HCT116 (cell line): ENCODE measurements around the gene ARSG. TPM values are rescaled to one million over a fixed set of nuclear protein-coding genes. Genes with fewer than 3 reads are reported as not detected.
"Not testable (repeated sequence)": the region's sequence is repeated elsewhere in the genome, so short reads cannot be mapped to it uniquely, and the experiment has no call there.

ENCODE experiments used
- ATAC-seq: fragments of 200-7000 bp; cut with Tn5 transposase; 2 replicates; pipeline ENCODE4 v1.9.1; 2020; ENCODE audit warnings: mild to moderate bottlenecking, moderate library complexity
- BruUV-seq: library from RNA; stranded (reverse); fragments of 400-500 nt; replicated peaks from 2 replicates; lab custom pipeline; 2021; lab: Mats Ljungman, UMichigan
- CTCF ChIA-PET: fragments of 300-600 bp; sonication (Branson Sonifier 250); formaldehyde crosslinking; loops from one replicate; lab custom pipeline; 2021; ENCODE audit warnings: antibody characterized with exemption; lab: Charles Lee
- POLR2A ChIA-PET: fragments of 300-600, 350-600 bp; sonication (Branson Sonifier 250); formaldehyde crosslinking; loops from one replicate; lab custom pipeline; 2021; ENCODE audit warnings: antibody characterized with exemption; lab: Charles Lee
- RAD21 ChIA-PET, 2 experiments: fragments of 300-600 bp; sonication (Branson Sonifier 250); formaldehyde crosslinking; loops; one replicate each; lab custom pipeline; 2023; ENCODE audit warnings: low total read pairs in 2 of 2; ENCODE audit not compliant: uncharacterized antibody in 2 of 2, unreplicated experiment in 2 of 2, low non-redundant PET in 1 of 2; lab: Charles Lee
- DNase-seq: peaks from one replicate; pipeline ENCODE4 v3.0.0-alpha.2; 2010; ENCODE audit warnings: low read depth, low spot score
- H2AFZ ChIP-seq: fragments of 200-600 bp; shearing (Covaris generic), sonication (generic); 2 replicates; pipeline ENCODE4 v1.6.1; 2017; ENCODE audit warnings: low read depth, mixed run types, mixed read lengths, antibody characterized with exemption, low read length; ENCODE audit not compliant: poor library complexity, severe bottlenecking
- H3K27ac ChIP-seq: 2 replicates; pipeline ENCODE4 v1.5.1; 2012; ENCODE audit warnings: low read depth, low read length
- H3K27me3 ChIP-seq: fragments of 200-600 bp; sonication (generic); 2 replicates; pipeline ENCODE4 v1.6.1; 2016; ENCODE audit warnings: mixed run types, low read length, mixed read lengths; ENCODE audit not compliant: insufficient read depth
- H3K36me3 ChIP-seq, 2 experiments: fragments of 200-500 bp in 1 of 2; fragments of 200-600 bp in 1 of 2; sonication (Bioruptor generic) in 1 of 2; sonication (generic) in 1 of 2; 2 replicates each; pipeline versions ENCODE4 v1.5.1 to v1.6.1; 2014 to 2016; ENCODE audit warnings: low read length in 2 of 2, inconsistent platforms in 1 of 2, mixed read lengths in 1 of 2, mixed run types in 1 of 2; ENCODE audit not compliant: insufficient read depth in 2 of 2, control insufficient read depth in 1 of 2
- H3K4me1 ChIP-seq, 2 experiments: fragments of 200-600 bp in 1 of 2; sonication (generic) in 1 of 2; 2 replicates each; pipeline versions ENCODE4 v1.5.1 to v1.6.1; 2012 to 2017; ENCODE audit warnings: low read length in 2 of 2, inconsistent platforms in 1 of 2, mild to moderate bottlenecking in 1 of 2, mixed read lengths in 1 of 2, mixed run types in 1 of 2, moderate library complexity in 1 of 2; ENCODE audit not compliant: insufficient read depth in 2 of 2, control insufficient read depth in 1 of 2
- H3K4me2 ChIP-seq: fragments of 200-600 bp; sonication (generic); 2 replicates; pipeline ENCODE4 v1.6.1; 2017; ENCODE audit warnings: mixed run types, low read length, mixed read lengths
- H3K4me3 ChIP-seq, 2 experiments: fragments of 200-600 bp in 1 of 2; sonication (generic) in 1 of 2; replicated peaks in 1 of 2; 2 replicates each; pipeline ENCODE4 v1.5.1; 2011 to 2016; ENCODE audit warnings: low read length in 2 of 2, control low read depth in 1 of 2, low read depth in 1 of 2, mild to moderate bottlenecking in 1 of 2, mixed read lengths in 1 of 2, mixed run types in 1 of 2
- H3K79me2 ChIP-seq: fragments of 200-600 bp; sonication (generic); 2 replicates; pipeline ENCODE4 v1.6.1; 2017; ENCODE audit warnings: mild to moderate bottlenecking, mixed run types, low read length, moderate library complexity, mixed read lengths; ENCODE audit not compliant: insufficient read depth
- H3K9ac ChIP-seq: fragments of 200-600 bp; sonication (generic); 2 replicates; pipeline ENCODE4 v1.6.1; 2016; ENCODE audit warnings: low read length, mixed read lengths
- H3K9me2 ChIP-seq: fragments of 200-600 bp; sonication (generic), shearing (Covaris generic); 2 replicates; pipeline ENCODE4 v1.6.1; 2017; ENCODE audit warnings: mixed run types, mild to moderate bottlenecking, moderate library complexity; ENCODE audit not compliant: insufficient read depth
- H3K9me3 ChIP-seq, 2 experiments: fragments of 200-500 bp in 1 of 2; fragments of 200-600 bp in 1 of 2; sonication (Bioruptor generic) in 1 of 2; sonication (generic) in 1 of 2; 2 replicates each; pipeline ENCODE4 v1.6.1; 2014 to 2017; ENCODE audit warnings: low read length in 2 of 2, mixed read lengths in 2 of 2, inconsistent platforms in 1 of 2, low read depth in 1 of 2, mild to moderate bottlenecking in 1 of 2, mixed run types in 1 of 2, moderate library complexity in 1 of 2; ENCODE audit not compliant: control insufficient read depth in 1 of 2, insufficient read depth in 1 of 2
- H4K20me1 ChIP-seq: fragments of 200-600 bp; sonication (generic), shearing (Covaris generic); 2 replicates; pipeline ENCODE4 v1.6.1; 2017; ENCODE audit warnings: mixed run types, mild to moderate bottlenecking, moderate library complexity; ENCODE audit not compliant: insufficient read depth
- CBX3 ChIP-seq: IDR thresholded peaks from 2 replicates; pipeline ENCODE4 v1.6.1; 2012; ENCODE audit warnings: low read depth
- JUND ChIP-seq: IDR thresholded peaks from 2 replicates; pipeline ENCODE4 v1.6.1; 2012
- SIN3A ChIP-seq: IDR thresholded peaks from 2 replicates; pipeline ENCODE4 v1.6.1; 2012; ENCODE audit warnings: low read depth
- SP1 ChIP-seq: IDR thresholded peaks from 2 replicates; pipeline ENCODE4 v1.6.1; 2012; ENCODE audit warnings: low read depth
- SRF ChIP-seq: IDR thresholded peaks from 2 replicates; pipeline ENCODE4 v1.6.1; 2012; ENCODE audit warnings: low read depth
- intact Hi-C: fragments of 100-400 bp; cut with micrococcal nuclease; formaldehyde crosslinking; loops from 2 replicates; pipeline ENCODE4 v1.10.0; 2022
- total RNA-seq: library from RNA; stranded (reverse); gene quantifications from one replicate; pipeline ENCODE4 v1.2.1, GENCODE V29; 2021; ENCODE audit not compliant: unreplicated experiment

ARSG gene
- total RNA-seq, 1 experiment from 2014 or later, result 17.1 TPM

GRCh38 chr17:68352041-68352440, 60.7 kb downstream of the ARSG start:
- ChIA-PET CTCF (interaction anchor here (0.6 kb wide), 1 partner anchor 110 kb away, joined by 4 read pairs; no protein-coding TSS in a partner anchor), RAD21 (no interaction called here), POLR2A (no interaction called here)
- no peaks in the 10 kb centered on the region for H3K9me3 ChIP-seq
- H3K36me3 ChIP-seq, result no peaks in the 10 kb centered on the region
- no peak overlapping the region for H3K4me3 ChIP-seq
- no peak overlapping the region for H3K27ac ChIP-seq
- intact Hi-C loops, result no loop called here
- BruUV-seq, result no TSS peak
- H3K4me1 ChIP-seq, result peaks cover 28 to 50% of the 10 kb centered on the region in 2 experiments
- H4K20me1 ChIP-seq, result no peaks in the 10 kb centered on the region
- no peaks in the 10 kb centered on the region for H3K9me2 ChIP-seq
- no peak overlapping the region for H3K4me2 ChIP-seq
- no peak overlapping the region for H3K9ac ChIP-seq
- no peak overlapping the region for H2AFZ ChIP-seq
- DNase-seq (no peak), ATAC-seq (no peak)
- TF ChIP-seq SRF, result no peak
- no peak for TF ChIP-seq SP1
- TF ChIP-seq SIN3A, result no peak
- TF ChIP-seq CBX3, result no peak
- no peak for TF ChIP-seq JUND
- no peaks in the 10 kb centered on the region for H3K79me2 ChIP-seq
- H3K27me3 ChIP-seq, result no peaks in the 10 kb centered on the region

GRCh38 chr17:68352671-68353070, 61.4 kb downstream of the ARSG start:
- BruUV-seq, DNase-seq: not testable (repeated sequence)
- CTCF ChIA-PET, result interaction anchor here (1.4 kb wide), 1 partner anchor 46 kb away, joined by 3 read pairs; no protein-coding TSS in a partner anchor

More at GRCh38 chr17:68352671-68353070, 61.4 kb downstream of the ARSG start:
- POLR2A ChIA-PET, H3K4me3 ChIP-seq, ATAC-seq, H2AFZ ChIP-seq, H3K4me2 ChIP-seq, H4K20me1 ChIP-seq, H3K9ac ChIP-seq, H3K27ac ChIP-seq, H3K27me3 ChIP-seq, intact Hi-C loops, RAD21 ChIA-PET, H3K36me3 ChIP-seq, H3K79me2 ChIP-seq, H3K9me3 ChIP-seq, H3K9me2 ChIP-seq: not testable (repeated sequence)
- H3K4me1 ChIP-seq, result peaks cover 28 to 50% of the 10 kb centered on the region in 2 experiments
